Smooth muscle cell (in vitro differentiated cells): ENCODE data around the gene ADI1. TPM values are rescaled to one million over a fixed set of nuclear protein-coding genes. Genes with fewer than 3 reads are reported as not detected.

ENCODE experiments used
- DNase-seq: peaks from one replicate; lab custom pipeline; 2025; ENCODE audit not compliant: unreplicated experiment; lab: John Stamatoyannopoulos, UW
- H2AFZ ChIP-seq: fragments of 200-600 bp; sonication (generic); 2 replicates; pipeline ENCODE4 v1.6.0; 2016; ENCODE audit warnings: antibody characterized with exemption, low read depth, mild to moderate bottlenecking
- H3F3A ChIP-seq: fragments of 200-600 bp; sonication (generic); 2 replicates; pipeline ENCODE4 v1.6.0; 2017; ENCODE audit warnings: antibody characterized with exemption, low read depth
- H3K27ac ChIP-seq: fragments of 200-600 bp; sonication (generic); 2 replicates; pipeline ENCODE4 v1.5.1; 2016; ENCODE audit warnings: low read depth, mild to moderate bottlenecking
- H3K27me3 ChIP-seq: fragments of 200-600 bp; sonication (generic); 2 replicates; pipeline ENCODE4 v1.6.1; 2016; ENCODE audit warnings: low read depth, mild to moderate bottlenecking
- H3K36me3 ChIP-seq: fragments of 200-600 bp; sonication (generic); 2 replicates; pipeline ENCODE4 v1.5.1; 2016; ENCODE audit warnings: low read depth
- H3K4me1 ChIP-seq: fragments of 200-600 bp; sonication (generic); 2 replicates; pipeline ENCODE4 v1.5.1; 2016; ENCODE audit warnings: low read depth
- H3K4me2 ChIP-seq: fragments of 200-600 bp; sonication (generic); 2 replicates; pipeline ENCODE4 v1.6.0; 2016; ENCODE audit warnings: mild to moderate bottlenecking
- H3K4me3 ChIP-seq: fragments of 200-600 bp; sonication (generic); 2 replicates; pipeline ENCODE4 v1.5.1; 2016; ENCODE audit warnings: mild to moderate bottlenecking
- H3K79me2 ChIP-seq: fragments of 200-600 bp; sonication (generic); 2 replicates; pipeline ENCODE4 v1.6.0; 2016; ENCODE audit warnings: low read depth, mild to moderate bottlenecking
- H3K9ac ChIP-seq: fragments of 200-600 bp; sonication (generic); 2 replicates; pipeline ENCODE4 v1.6.0; 2016; ENCODE audit warnings: low read depth
- H3K9me3 ChIP-seq: fragments of 200-600 bp; sonication (generic); replicated peaks from 2 replicates; pipeline ENCODE4 v1.5.1; 2016; ENCODE audit warnings: low read depth
- H4K20me1 ChIP-seq: fragments of 200-600 bp; sonication (generic); 2 replicates; pipeline ENCODE4 v1.6.0; 2016; ENCODE audit warnings: low read depth
- WGBS: methylation state at CpG from one replicate; pipeline ENCODE4 v1.1.7; 2016; ENCODE audit warnings: low lambda C conversion rate; 5-methylcytosine and 5-hydroxymethylcytosine counted together
- polyA plus RNA-seq: library from polyadenylated mRNA; unstranded; fragments of >200 nt; fragmentation: Nextera tagmentation; extraction: Ambion mirVana; gene quantifications from 2 replicates; pipeline ENCODE4 v1.2.1, GENCODE V29; 2016
- total RNA-seq: library from RNA; depleted of rRNA; stranded (reverse); fragments of >200 nt; gene quantifications from 2 replicates; pipeline ENCODE4 v1.2.3, GENCODE V29; 2014
- TF ChIP-seq, protein P1 (sequence below): fragments of 200-600 bp; sonication (generic); IDR thresholded peaks from 2 replicates; pipeline ENCODE4 v1.5.1; 2017; ENCODE audit warnings: borderline replicate concordance, mild to moderate bottlenecking, antibody characterized with exemption; ENCODE audit not compliant: insufficient read depth, poor library complexity, severe bottlenecking

The ADI1 gene
- total and polyA plus RNA-seq, 2 experiments from 2014 or later = 19.0 to 30.9 TPM

DNA sequence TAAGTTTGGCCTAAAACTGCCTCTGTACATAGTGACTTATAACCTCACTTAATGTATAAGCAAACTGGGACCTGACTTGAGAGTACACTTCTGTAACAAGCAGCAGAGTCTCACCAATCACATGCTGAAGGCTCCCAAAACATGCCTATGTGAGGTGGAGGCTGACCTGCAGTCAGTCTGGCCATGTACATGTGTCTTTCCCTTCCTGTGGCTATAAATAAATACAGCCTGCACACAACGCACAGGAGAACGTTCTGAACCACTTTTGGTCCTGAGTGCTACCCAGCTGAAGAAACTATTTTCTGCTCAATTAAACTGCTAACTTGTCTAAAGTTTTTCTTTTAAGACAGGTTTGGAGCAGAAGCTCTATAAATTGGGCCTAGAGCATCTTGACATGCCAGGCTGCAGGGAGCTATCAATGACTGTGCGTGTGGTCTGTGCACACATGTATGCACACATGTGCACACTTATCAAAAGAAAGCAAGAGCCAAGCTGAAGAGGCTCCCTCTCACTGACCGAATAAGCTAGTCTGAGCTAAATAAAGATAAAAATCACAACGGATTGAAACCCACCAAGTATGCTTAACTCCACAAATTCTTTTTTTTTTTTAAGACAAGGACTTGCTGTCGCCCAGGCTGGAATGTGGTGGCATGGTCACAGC, 23.8 kb upstream of the ADI1 start:
- H3K9me3 ChIP-seq = no peaks in the 10 kb centered on the region
- peaks cover 32% of the 10 kb centered on the region for H3K36me3 ChIP-seq
- no peak overlapping the region for H3K4me3 ChIP-seq
- WGBS = 98% methylated on average over 6 of the region's 6 CpGs
- no peak for DNase-seq
- no peaks in the 10 kb centered on the region for H3K4me1 ChIP-seq
- H3K9ac ChIP-seq = no peak overlapping the region
- H3F3A ChIP-seq = no peaks in the 10 kb centered on the region
- TF ChIP-seq, protein P1, sequence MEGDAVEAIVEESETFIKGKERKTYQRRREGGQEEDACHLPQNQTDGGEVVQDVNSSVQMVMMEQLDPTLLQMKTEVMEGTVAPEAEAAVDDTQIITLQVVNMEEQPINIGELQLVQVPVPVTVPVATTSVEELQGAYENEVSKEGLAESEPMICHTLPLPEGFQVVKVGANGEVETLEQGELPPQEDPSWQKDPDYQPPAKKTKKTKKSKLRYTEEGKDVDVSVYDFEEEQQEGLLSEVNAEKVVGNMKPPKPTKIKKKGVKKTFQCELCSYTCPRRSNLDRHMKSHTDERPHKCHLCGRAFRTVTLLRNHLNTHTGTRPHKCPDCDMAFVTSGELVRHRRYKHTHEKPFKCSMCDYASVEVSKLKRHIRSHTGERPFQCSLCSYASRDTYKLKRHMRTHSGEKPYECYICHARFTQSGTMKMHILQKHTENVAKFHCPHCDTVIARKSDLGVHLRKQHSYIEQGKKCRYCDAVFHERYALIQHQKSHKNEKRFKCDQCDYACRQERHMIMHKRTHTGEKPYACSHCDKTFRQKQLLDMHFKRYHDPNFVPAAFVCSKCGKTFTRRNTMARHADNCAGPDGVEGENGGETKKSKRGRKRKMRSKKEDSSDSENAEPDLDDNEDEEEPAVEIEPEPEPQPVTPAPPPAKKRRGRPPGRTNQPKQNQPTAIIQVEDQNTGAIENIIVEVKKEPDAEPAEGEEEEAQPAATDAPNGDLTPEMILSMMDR = no peak
- no peaks in the 10 kb centered on the region for H3K27me3 ChIP-seq
- H3K79me2 ChIP-seq = peaks cover 15% of the 10 kb centered on the region
- no peak overlapping the region for H3K4me2 ChIP-seq
- no peak overlapping the region for H2AFZ ChIP-seq
- H4K20me1 ChIP-seq = peaks cover 6% of the 10 kb centered on the region
- no peak overlapping the region for H3K27ac ChIP-seq

DNA sequence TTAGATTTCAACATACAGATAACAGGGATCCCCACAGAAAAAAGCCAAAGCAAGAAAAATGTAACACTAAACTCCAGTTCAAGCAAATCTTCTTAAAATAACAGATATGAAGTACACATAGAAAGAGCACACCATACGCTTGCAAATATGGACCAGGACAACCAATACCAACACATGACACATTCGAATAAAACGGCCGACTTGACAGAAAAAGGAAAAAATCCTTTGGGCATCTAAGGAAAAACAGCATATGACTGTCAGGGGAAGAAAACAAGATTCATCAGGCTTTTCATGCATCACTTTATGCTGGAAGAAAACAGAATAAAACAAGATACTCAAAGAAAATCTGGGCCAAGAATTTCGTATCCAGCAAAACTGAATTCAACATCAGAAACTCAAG, 22.8 kb upstream of the ADI1 start:
- H3K36me3 ChIP-seq = peaks cover 27% of the 10 kb centered on the region
- no peak for DNase-seq
- no peak overlapping the region for H3K4me3 ChIP-seq
- H3K79me2 ChIP-seq = peaks cover 15% of the 10 kb centered on the region
- 96% methylated on average over 5 of the region's 5 CpGs for WGBS
- H3K27ac ChIP-seq = no peak overlapping the region
- H3K4me1 ChIP-seq = no peaks in the 10 kb centered on the region
- no peaks in the 10 kb centered on the region for H3K27me3 ChIP-seq
- H2AFZ ChIP-seq = no peak overlapping the region
- TF ChIP-seq, protein P1 = no peak
- H4K20me1 ChIP-seq = peaks cover 6% of the 10 kb centered on the region
- no peak overlapping the region for H3K4me2 ChIP-seq
- no peaks in the 10 kb centered on the region for H3K9me3 ChIP-seq
- no peak overlapping the region for H3K9ac ChIP-seq
- H3F3A ChIP-seq = no peaks in the 10 kb centered on the region

DNA sequence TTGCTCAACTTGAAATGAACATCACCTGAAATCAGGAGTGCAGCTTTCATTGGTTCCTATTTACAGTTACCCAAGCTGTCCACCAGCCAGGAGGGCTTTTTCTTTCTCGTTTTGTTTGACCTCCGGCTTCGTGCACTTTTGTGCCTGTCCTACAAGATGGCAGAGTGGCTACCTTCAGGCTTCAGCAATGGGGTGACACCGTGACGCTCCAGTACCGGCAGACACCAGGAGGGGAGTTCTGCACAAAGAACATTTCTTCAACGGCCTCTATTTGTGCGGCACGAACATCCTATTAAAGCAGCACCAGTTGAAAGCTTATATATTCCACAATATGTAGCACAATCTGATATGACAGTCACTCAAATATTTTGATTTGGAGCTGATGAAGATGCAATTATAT, 20.5 kb upstream of the ADI1 start:
- Histone ChIP-seq H3K9ac (no peak overlapping the region), H3K4me3 (no peak overlapping the region), H3K79me2 (peaks cover 15% of the 10 kb centered on the region), H3K4me1 (peaks cover 6% of the 10 kb centered on the region), H3K9me3 (no peaks in the 10 kb centered on the region), H3K27ac (no peak overlapping the region), H3F3A (peaks cover 9% of the 10 kb centered on the region), H3K4me2 (no peak overlapping the region), H3K36me3 (peaks cover 11% of the 10 kb centered on the region), H3K27me3 (no peaks in the 10 kb centered on the region), H2AFZ (no peak overlapping the region), H4K20me1 (peaks cover 6% of the 10 kb centered on the region)
- TF ChIP-seq, protein P1 = no peak
- WGBS = 95% methylated on average over 9 of the region's 9 CpGs
- DNase-seq = no peak
